ENCODE results near the gene NUDT1. TPM values are rescaled to one million over a fixed set of nuclear protein-coding genes. Genes with fewer than 3 reads are reported as not detected.

Gene NUDT1
- total and polyA plus RNA-seq, 2 experiments from 2014 or later = 9.6 to 16.3 TPM

GRCh38 chr7:2299870-2300512 is 58.0 kb downstream of the NUDT1 start:
- peaks cover 7% of the 10 kb centered on the region for H3K4me1 ChIP-seq (ENCODE audit: insufficient read depth)
- H3K36me3 ChIP-seq (replicated peaks; ENCODE audit: insufficient read depth, low read depth) = no peaks in the 10 kb centered on the region
- H3K9me2 ChIP-seq (replicated peaks; ENCODE audit: insufficient read depth) = no peaks in the 10 kb centered on the region
- H3K4me2 ChIP-seq = no peak overlapping the region
- H3K79me2 ChIP-seq = peaks cover 54% of the 10 kb centered on the region
- no peak overlapping the region for H2AFZ ChIP-seq
- no peak overlapping the region for H3K4me3 ChIP-seq
- H4K20me1 ChIP-seq (ENCODE audit: insufficient read depth, poor library complexity, severe bottlenecking) = no peaks in the 10 kb centered on the region
- TF ChIP-seq CTCF (IDR thresholded peaks at IDR 0.05; ENCODE audit: poor library complexity) (no peak), EZH2phosphoT487 (IDR thresholded peaks at IDR 0.05; ENCODE audit: low read depth, severe bottlenecking, unreplicated experiment) (no peak), EZH2 (IDR thresholded peaks at IDR 0.05; ENCODE audit: borderline replicate concordance) (no peak)
- H3K27me3 ChIP-seq = no peaks in the 10 kb centered on the region
- no peaks in the 10 kb centered on the region for H3K9me3 ChIP-seq (ENCODE audit: low read depth)
- 92% methylated on average over 9 of the region's 9 CpGs for WGBS (ENCODE audit: low lambda C conversion rate, missing lambda C conversion rate)
- no peak overlapping the region for H3K27ac ChIP-seq
- no peak for DNase-seq (ENCODE audit: low spot score)

Small RNA genes lying within 50 kb of the gene (microRNA-seq; reads per million reads assigned to microRNA genes)
- 1.8 reads per million for gene MIR6836

Other genes starting within 250 kb of the NUDT1 start
- 31.0 and 31.6 TPM in 2 replicates for gene MAD1L1, start 9.3 kb upstream of the NUDT1 start, total RNA-seq
- gene MAD1L1, start 9.3 kb upstream of the NUDT1 start, polyA plus RNA-seq = 30.7 TPM in 2 replicates
- gene MRM2, start within 50 bp of the NUDT1 start, total RNA-seq = 14.8 and 17.9 TPM in 2 replicates
- gene MRM2, start within 50 bp of the NUDT1 start, polyA plus RNA-seq = 27.5 and 31.3 TPM in 2 replicates
- gene SNX8, start 72.2 kb downstream of the NUDT1 start, total RNA-seq = 24.7 and 32.0 TPM in 2 replicates
- gene SNX8, start 72.2 kb downstream of the NUDT1 start, polyA plus RNA-seq = 81.4 and 98.0 TPM in 2 replicates
- 122 and 131 TPM in 2 replicates for gene EIF3B, start 112.6 kb downstream of the NUDT1 start, total RNA-seq
- 139 and 145 TPM in 2 replicates for gene EIF3B, start 112.6 kb downstream of the NUDT1 start, polyA plus RNA-seq
- 7.2 and 8.4 TPM in 2 replicates for gene CHST12, start 161.4 kb downstream of the NUDT1 start, total RNA-seq
- gene CHST12, start 161.4 kb downstream of the NUDT1 start, polyA plus RNA-seq = 21.5 and 23.2 TPM in 2 replicates
- gene GRIFIN, start 234.2 kb downstream of the NUDT1 start, total RNA-seq = not detected in 2 replicates
- not detected in 2 replicates for gene GRIFIN, start 234.2 kb downstream of the NUDT1 start, polyA plus RNA-seq

Measured in hepatocyte (in vitro differentiated cells).